GDM1 (cell line): ENCODE results near the gene TMEM128.
"Not testable (repeated sequence)": the region's sequence is repeated elsewhere in the genome, so short reads cannot be mapped to it uniquely, and the experiment has no call there.

Experiments
- DNase-seq: peaks from one replicate; lab custom pipeline; 2025; lab: John Stamatoyannopoulos, UW

TMEM128 gene

GRCh38 chr4:4248029-4248884 is at the start of gene TMEM128:
TMEM128 (minus strand) TSS chr4:4248223; CDS start chr4:4248202, 21 bp downstream.
- DNase-seq: peak; percentile 84

GRCh38 chr4:4296283-4296846 is 48.3 kb upstream of the TMEM128 start:
- no peak for DNase-seq

- no peak for DNase-seq
Observed at GRCh38 chr4:4293279-4293678, 45.3 kb upstream of the TMEM128 start.

- peak; percentile 79 for DNase-seq
Observed at GRCh38 chr4:4289941-4290850, 42.2 kb upstream of the TMEM128 start, which contains the start of the genes LYAR and ZBTB49. LYAR (minus strand) TSS chr4:4290154; CDS start chr4:4283742, 6,412 bp downstream. ZBTB49 (plus strand) TSS chr4:4290251; CDS start chr4:4299946, 9,695 bp downstream.

- DNase-seq: no peak
Observed at GRCh38 chr4:4289597-4289940, 41.5 kb upstream of the TMEM128 start.

- no peak for DNase-seq
Observed at GRCh38 chr4:4289055-4289454, 41.0 kb upstream of the TMEM128 start.

GRCh38 chr4:4288098-4288497 is 40.1 kb upstream of the TMEM128 start:
- no peak for DNase-seq

- no peak for DNase-seq
Observed at GRCh38 chr4:4284827-4285618, 37.0 kb upstream of the TMEM128 start.

GRCh38 chr4:4281787-4282186 is 33.8 kb upstream of the TMEM128 start:
- no peak for DNase-seq

- DNase-seq: no peak
Observed at GRCh38 chr4:4277531-4277930, 29.5 kb upstream of the TMEM128 start.

GRCh38 chr4:4274226-4274625 is 26.2 kb upstream of the TMEM128 start:
- no peak for DNase-seq

- no peak for DNase-seq
Observed at GRCh38 chr4:4271912-4272311, 23.9 kb upstream of the TMEM128 start.

GRCh38 chr4:4270529-4270928 is 22.5 kb upstream of the TMEM128 start:
- no peak for DNase-seq

GRCh38 chr4:4269856-4270255 is 21.8 kb upstream of the TMEM128 start:
- DNase-seq: no peak

GRCh38 chr4:4269331-4269731 is 21.3 kb upstream of the TMEM128 start:
- DNase-seq: no peak

- DNase-seq: no peak
Observed at GRCh38 chr4:4268776-4269175, 20.8 kb upstream of the TMEM128 start.

- DNase-seq: no peak
Observed at GRCh38 chr4:4267981-4268380, 20.0 kb upstream of the TMEM128 start.

GRCh38 chr4:4260185-4260751 is 12.2 kb upstream of the TMEM128 start:
- DNase-seq: peak; percentile 26

- DNase-seq: no peak
Observed at GRCh38 chr4:4259484-4260100, 11.6 kb upstream of the TMEM128 start.

- DNase-seq: not testable (repeated sequence)
Observed at GRCh38 chr4:4257705-4258104, 9.7 kb upstream of the TMEM128 start.

GRCh38 chr4:4256799-4257198 is 8.8 kb upstream of the TMEM128 start:
- DNase-seq: no peak
